Activated CD8-positive, alpha-beta T cell treated with anti-CD3 and anti-CD28 coated beads for 36 hours (primary cell): Measurements from ENCODE around the gene IFNG-AS1. TPM values are rescaled to one million over a fixed set of nuclear protein-coding genes. Genes with fewer than 3 reads are reported as not detected.
A peak's percentile ranks its signal among the peaks of the same experiment; 100 is the strongest.

Experiments
- ATAC-seq: fragments of 200-7000 bp; cut with Tn5 transposase; one replicate; pipeline ENCODE4 v1.10.0; 2021; ENCODE audit warnings: mild to moderate bottlenecking, moderate library complexity
- CTCF ChIA-PET: fragments of 350-600 bp; sonication (Branson Sonifier 250); formaldehyde crosslinking; loops from one replicate; lab custom pipeline; 2021; ENCODE audit warnings: antibody characterized with exemption; lab: Charles Lee
- POLR2A ChIA-PET: fragments of 350-600 bp; sonication (Branson Sonifier 250); formaldehyde crosslinking; loops from one replicate; lab custom pipeline; 2021; ENCODE audit warnings: antibody characterized with exemption; lab: Charles Lee
- DNase-seq: peaks from one replicate; pipeline ENCODE4 v3.0.0-alpha.2; 2020
- H3K27ac Mint-ChIP-seq: one replicate; pipeline ENCODE4 v1.8.0; 2021; ENCODE audit warnings: mild to moderate bottlenecking, mixed read lengths
- H3K27me3 Mint-ChIP-seq: one replicate; pipeline ENCODE4 v1.8.0; 2021; ENCODE audit warnings: mixed read lengths
- H3K36me3 Mint-ChIP-seq: one replicate; pipeline ENCODE4 v1.8.0; 2021; ENCODE audit warnings: low read depth, mixed read lengths
- H3K4me1 Mint-ChIP-seq: one replicate; pipeline ENCODE4 v1.8.0; 2021; ENCODE audit warnings: low read depth, mixed read lengths
- H3K4me3 Mint-ChIP-seq: one replicate; pipeline ENCODE4 v1.8.0; 2021; ENCODE audit warnings: mild to moderate bottlenecking, moderate library complexity, mixed read lengths
- H3K9me3 Mint-ChIP-seq: one replicate; pipeline ENCODE4 v1.8.0; 2021; ENCODE audit warnings: mixed read lengths
- intact Hi-C: fragments of 100-400 bp; cut with micrococcal nuclease; formaldehyde crosslinking; loops from one replicate; pipeline ENCODE4 v1.10.0; 2022
- total RNA-seq, 2 experiments: library from RNA; stranded (reverse); gene quantifications; one replicate each; pipeline ENCODE4 v1.2.3, GENCODE V29; 2021
- TF ChIP-seq, protein P1 (sequence below): fragments of 200-600 bp; IDR thresholded peaks from one replicate; pipeline ENCODE4 v1.8.0; 2022; ENCODE audit warnings: antibody characterized with exemption, mild to moderate bottlenecking

IFNG-AS1 gene
- total RNA-seq, 2 experiments from 2014 or later = 0.25 TPM; not detected in 1

- H3K27ac Mint-ChIP-seq = peak overlapping the region; percentile 86
- DNase-seq (peak; percentile 65), ATAC-seq (peak; percentile 65)
- no peak overlapping the region for H3K4me3 Mint-ChIP-seq
- ChIA-PET POLR2A (interaction anchor here (1.0 to 1.1 kb wide), 2 partner anchors 78 to 115 kb away, joined by 3 to 4 read pairs; no protein-coding TSS in a partner anchor), CTCF (interaction anchor here (0.8 to 7.0 kb wide), 11 partner anchors 12 to 181 kb away, joined by 3 to 78 read pairs (median 9); partner anchors contain the start of gene IFNG)
- no peaks in the 10 kb centered on the region for H3K27me3 Mint-ChIP-seq
- intact Hi-C loops = loop anchor here (5.0 to 10.0 kb wide), 4 partner anchors 80 to 275 kb away; partner anchors contain the start of gene IFNG
- no peaks in the 10 kb centered on the region for H3K36me3 Mint-ChIP-seq
- TF ChIP-seq, protein P1, sequence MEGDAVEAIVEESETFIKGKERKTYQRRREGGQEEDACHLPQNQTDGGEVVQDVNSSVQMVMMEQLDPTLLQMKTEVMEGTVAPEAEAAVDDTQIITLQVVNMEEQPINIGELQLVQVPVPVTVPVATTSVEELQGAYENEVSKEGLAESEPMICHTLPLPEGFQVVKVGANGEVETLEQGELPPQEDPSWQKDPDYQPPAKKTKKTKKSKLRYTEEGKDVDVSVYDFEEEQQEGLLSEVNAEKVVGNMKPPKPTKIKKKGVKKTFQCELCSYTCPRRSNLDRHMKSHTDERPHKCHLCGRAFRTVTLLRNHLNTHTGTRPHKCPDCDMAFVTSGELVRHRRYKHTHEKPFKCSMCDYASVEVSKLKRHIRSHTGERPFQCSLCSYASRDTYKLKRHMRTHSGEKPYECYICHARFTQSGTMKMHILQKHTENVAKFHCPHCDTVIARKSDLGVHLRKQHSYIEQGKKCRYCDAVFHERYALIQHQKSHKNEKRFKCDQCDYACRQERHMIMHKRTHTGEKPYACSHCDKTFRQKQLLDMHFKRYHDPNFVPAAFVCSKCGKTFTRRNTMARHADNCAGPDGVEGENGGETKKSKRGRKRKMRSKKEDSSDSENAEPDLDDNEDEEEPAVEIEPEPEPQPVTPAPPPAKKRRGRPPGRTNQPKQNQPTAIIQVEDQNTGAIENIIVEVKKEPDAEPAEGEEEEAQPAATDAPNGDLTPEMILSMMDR = peak; percentile 26
- H3K4me1 Mint-ChIP-seq = peaks cover 44% of the 10 kb centered on the region
- H3K9me3 Mint-ChIP-seq = no peaks in the 10 kb centered on the region
These were observed 53.0 kb downstream of the IFNG-AS1 start for GRCh38 chr12:68042212-68042699.

GRCh38 chr12:68043435-68043834, 54.2 kb downstream of the IFNG-AS1 start:
- no peak overlapping the region for H3K27ac Mint-ChIP-seq
- no peak overlapping the region for H3K4me3 Mint-ChIP-seq
- ChIA-PET POLR2A (interaction anchor here (0.9 to 1.2 kb wide), 2 partner anchors 110 to 115 kb away, joined by 3 read pairs; no protein-coding TSS in a partner anchor), CTCF (interaction anchor here (0.9 to 7.0 kb wide), 7 partner anchors 8 to 274 kb away, joined by 3 to 78 read pairs (median 7); partner anchors contain the start of gene IFNG)
- intact Hi-C loops = loop anchor here (5.0 to 10.0 kb wide), 4 partner anchors 79 to 274 kb away; partner anchors contain the start of gene IFNG
- DNase-seq (no peak), ATAC-seq (no peak)
- no peaks in the 10 kb centered on the region for H3K36me3 Mint-ChIP-seq
- peaks cover 33% of the 10 kb centered on the region for H3K4me1 Mint-ChIP-seq
- no peaks in the 10 kb centered on the region for H3K9me3 Mint-ChIP-seq
- TF ChIP-seq, protein P1 = no peak
- no peaks in the 10 kb centered on the region for H3K27me3 Mint-ChIP-seq

GRCh38 chr12:68048648-68049297, 59.5 kb downstream of the IFNG-AS1 start:
- Mint-ChIP-seq H3K4me3 (no peak overlapping the region), H3K36me3 (no peaks in the 10 kb centered on the region), H3K9me3 (no peaks in the 10 kb centered on the region), H3K27me3 (no peaks in the 10 kb centered on the region), H3K27ac (no peak overlapping the region), H3K4me1 (no peaks in the 10 kb centered on the region)
- CTCF ChIA-PET = interaction anchor here (0.8 to 2.3 kb wide), 4 partner anchors 8 to 109 kb away, joined by 3 to 10 read pairs (median 6); no protein-coding TSS in a partner anchor
- intact Hi-C loops = loop anchor here (10.0 kb wide), 1 partner anchor 156 kb away; no protein-coding TSS in a partner anchor
- DNase-seq = no peak
- TF ChIP-seq, protein P1 = no peak
- POLR2A ChIA-PET = no interaction called here
- ATAC-seq = no peak

GRCh38 chr12:68056300-68056699, 67.1 kb downstream of the IFNG-AS1 start:
- DNase-seq = no peak
- intact Hi-C loops = no loop called here
- ATAC-seq = no peak
- Mint-ChIP-seq H3K36me3 (peaks cover 4% of the 10 kb centered on the region), H3K9me3 (peaks cover 33% of the 10 kb centered on the region), H3K27ac (no peak overlapping the region), H3K4me3 (no peak overlapping the region), H3K27me3 (no peaks in the 10 kb centered on the region), H3K4me1 (peaks cover 6% of the 10 kb centered on the region)
- TF ChIP-seq, protein P1 = no peak
- ChIA-PET POLR2A (interaction anchor here (0.7 kb wide), 1 partner anchor 78 kb away, joined by 4 read pairs; no protein-coding TSS in a partner anchor), CTCF (interaction anchor here (1.4 to 2.2 kb wide), 2 partner anchors 15 to 16 kb away, joined by 3 to 7 read pairs; no protein-coding TSS in a partner anchor)
